ENCODE measurements around the gene BDP1. TPM values are rescaled to one million over a fixed set of nuclear protein-coding genes. Genes with fewer than 3 reads are reported as not detected.
A peak's percentile ranks its signal among the peaks of the same experiment; 100 is the strongest.
"Not testable (repeated sequence)": the region's sequence is repeated elsewhere in the genome, so short reads cannot be mapped to it uniquely, and the experiment has no call there.

The BDP1 gene
- polyA plus RNA-seq, 1 donor from 2014 or later, result 83.7 TPM

DNA sequence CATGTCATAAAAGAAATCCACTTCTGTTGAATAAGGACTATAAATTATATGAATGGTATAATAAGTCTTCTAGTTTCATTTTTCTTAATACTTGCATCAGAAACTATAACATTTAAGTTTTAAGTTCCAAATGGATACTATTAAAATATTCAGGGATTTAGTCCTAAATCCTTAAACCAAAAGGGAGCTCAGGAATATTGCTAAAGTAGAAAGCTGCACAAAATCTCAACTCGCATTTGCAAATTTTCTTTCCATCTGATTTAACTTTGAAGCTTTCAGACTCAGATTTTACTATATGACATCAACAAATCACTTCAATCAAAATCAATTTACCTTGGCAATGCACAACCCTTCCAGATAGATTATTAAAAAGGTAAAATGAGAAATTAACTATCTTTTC is 10.4 kb upstream of the BDP1 start:
- H3K9me3 ChIP-seq (ENCODE audit: low read length); H3K36me3 ChIP-seq (ENCODE audit: insufficient read depth, low read length); H3K27me3 ChIP-seq (ENCODE audit: insufficient read depth, low read depth, low read length); H3F3A ChIP-seq (ENCODE audit: insufficient read depth, low read length, poor library complexity, severe bottlenecking); H3K9me2 ChIP-seq (ENCODE audit: insufficient read depth, low read length); H3K27ac ChIP-seq (ENCODE audit: low read length); H3K9ac ChIP-seq (ENCODE audit: low read length); H3K79me2 ChIP-seq (replicated peaks; ENCODE audit: insufficient read depth, low read length); H4K20me1 ChIP-seq (ENCODE audit: insufficient read depth); H3K4me2 ChIP-seq (ENCODE audit: low read length); H2AFZ ChIP-seq (ENCODE audit: low read depth, low read length): not testable (repeated sequence)
- H3K4me3 ChIP-seq (ENCODE audit: low read length), result peak overlapping the region; percentile 48

DNA sequence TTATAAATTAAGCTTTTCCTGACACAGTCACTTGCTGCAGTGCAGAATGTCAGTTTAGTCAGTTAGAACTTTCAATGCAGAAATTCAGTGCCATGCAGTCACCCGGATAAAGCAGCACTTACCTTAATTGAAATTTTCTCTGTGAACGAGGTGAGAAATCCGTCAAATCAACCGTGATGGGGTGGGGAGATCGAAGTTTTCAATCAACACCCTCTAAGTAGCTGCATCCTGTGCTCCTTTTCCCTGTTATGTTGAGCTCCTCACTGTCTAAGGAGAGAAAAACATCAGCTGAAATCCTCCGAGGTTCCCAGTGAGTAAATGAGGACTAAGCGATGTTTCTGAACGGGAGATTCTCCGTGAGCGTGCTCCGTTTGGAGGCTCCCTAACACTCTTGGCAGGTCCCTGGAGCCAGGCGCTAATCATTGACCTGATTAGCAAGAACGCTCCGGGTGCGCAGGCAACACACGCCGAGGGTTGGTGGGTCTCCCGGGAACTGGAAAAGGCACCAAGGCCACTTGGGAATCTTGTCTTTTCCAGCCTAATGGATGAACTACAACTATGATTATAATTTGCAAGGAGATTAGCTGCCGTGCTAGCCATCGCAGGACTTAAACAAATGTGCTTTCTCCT is 9.8 kb upstream of the BDP1 start:
- H3K27me3 ChIP-seq (ENCODE audit: insufficient read depth, low read depth, low read length); H2AFZ ChIP-seq (ENCODE audit: low read depth, low read length): not testable (repeated sequence)
- peak overlapping the region; percentile 48 for H3K4me3 ChIP-seq (ENCODE audit: low read length)

DNA sequence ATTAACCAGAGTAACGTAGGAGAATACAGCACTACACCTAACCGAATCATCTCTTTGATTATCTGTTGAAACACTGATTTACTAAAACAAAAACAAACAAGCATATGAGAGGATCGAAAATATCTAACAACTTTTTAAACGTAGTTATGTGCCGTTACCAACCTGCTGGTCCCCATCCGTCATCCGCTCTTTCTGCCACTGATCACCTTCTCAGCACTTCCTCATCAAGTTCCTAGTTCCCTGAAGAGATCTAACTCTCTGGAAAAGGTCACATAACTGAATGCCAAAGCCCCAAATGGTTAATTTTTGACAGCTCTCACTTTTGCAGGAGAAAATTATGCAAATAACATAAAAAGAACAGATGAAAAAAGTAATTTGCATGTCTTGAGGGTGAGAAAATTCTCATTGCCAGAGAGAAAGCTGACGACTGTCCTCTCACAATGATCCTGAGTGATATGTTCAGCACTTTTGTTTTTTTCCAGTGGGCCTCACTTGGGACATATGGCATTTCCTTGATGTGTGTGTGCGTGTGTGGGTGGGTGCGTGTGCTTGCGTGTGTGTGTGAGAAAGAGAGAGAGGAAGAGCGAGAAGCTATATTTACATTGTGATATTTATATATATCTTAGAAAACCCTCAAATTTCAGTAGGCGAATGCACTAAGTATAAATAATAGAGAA is 8.8 kb upstream of the BDP1 start:
- not testable (repeated sequence) for H2AFZ ChIP-seq (ENCODE audit: low read depth, low read length); H4K20me1 ChIP-seq (ENCODE audit: insufficient read depth); H3K4me2 ChIP-seq (ENCODE audit: low read length); H3F3A ChIP-seq (ENCODE audit: insufficient read depth, low read length, poor library complexity, severe bottlenecking); H3K27me3 ChIP-seq (ENCODE audit: insufficient read depth, low read depth, low read length); H3K9me3 ChIP-seq (ENCODE audit: low read length); H3K27ac ChIP-seq (ENCODE audit: low read length); H3K36me3 ChIP-seq (ENCODE audit: insufficient read depth, low read length); H3K79me2 ChIP-seq (replicated peaks; ENCODE audit: insufficient read depth, low read length); H3K9me2 ChIP-seq (ENCODE audit: insufficient read depth, low read length); H3K9ac ChIP-seq (ENCODE audit: low read length)
- peak overlapping the region; percentile 48 for H3K4me3 ChIP-seq (ENCODE audit: low read length)

More for the DNA sequence above, 9.8 kb upstream of the BDP1 start:
- not testable (repeated sequence) for H3K9ac ChIP-seq (ENCODE audit: low read length); H4K20me1 ChIP-seq (ENCODE audit: insufficient read depth); H3F3A ChIP-seq (ENCODE audit: insufficient read depth, low read length, poor library complexity, severe bottlenecking); H3K4me2 ChIP-seq (ENCODE audit: low read length); H3K9me2 ChIP-seq (ENCODE audit: insufficient read depth, low read length); H3K9me3 ChIP-seq (ENCODE audit: low read length); H3K27ac ChIP-seq (ENCODE audit: low read length); H3K79me2 ChIP-seq (replicated peaks; ENCODE audit: insufficient read depth, low read length); H3K36me3 ChIP-seq (ENCODE audit: insufficient read depth, low read length)

DNA sequence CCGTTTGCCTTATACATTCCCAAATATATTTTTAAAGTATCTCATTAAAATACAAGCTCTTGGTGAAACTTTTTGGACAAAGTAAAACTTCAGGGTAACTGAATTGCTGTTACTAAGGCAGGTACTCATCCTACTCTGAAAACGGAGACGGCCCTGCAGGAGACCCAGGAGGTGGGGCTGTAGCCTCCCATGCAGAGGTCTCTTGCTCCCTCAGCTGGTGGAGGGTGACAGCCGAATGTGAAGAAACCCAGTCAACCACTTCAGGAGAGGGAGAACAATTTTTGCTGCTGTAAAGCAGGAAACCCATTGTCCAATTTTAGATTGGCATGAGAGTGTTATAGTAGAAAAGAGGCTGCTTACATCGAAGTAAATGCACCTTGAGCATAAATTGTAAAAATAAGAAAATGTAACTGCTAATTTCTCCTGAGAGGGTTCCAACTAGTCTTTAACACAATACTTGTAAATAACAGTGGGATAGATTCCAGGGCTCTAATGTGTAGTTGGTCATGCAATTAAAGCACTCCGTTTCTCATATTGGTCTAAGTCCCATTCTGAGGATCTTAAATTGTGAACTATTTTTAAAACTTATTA is 8.1 kb upstream of the BDP1 start:
- TF ChIP-seq RAD21 (conservative IDR thresholded peaks at IDR 0.05) (peak; percentile 81), SMC3 (conservative IDR thresholded peaks at IDR 0.05; ENCODE audit: poor library complexity) (peak; percentile 81)
- TF ChIP-seq, protein P1, sequence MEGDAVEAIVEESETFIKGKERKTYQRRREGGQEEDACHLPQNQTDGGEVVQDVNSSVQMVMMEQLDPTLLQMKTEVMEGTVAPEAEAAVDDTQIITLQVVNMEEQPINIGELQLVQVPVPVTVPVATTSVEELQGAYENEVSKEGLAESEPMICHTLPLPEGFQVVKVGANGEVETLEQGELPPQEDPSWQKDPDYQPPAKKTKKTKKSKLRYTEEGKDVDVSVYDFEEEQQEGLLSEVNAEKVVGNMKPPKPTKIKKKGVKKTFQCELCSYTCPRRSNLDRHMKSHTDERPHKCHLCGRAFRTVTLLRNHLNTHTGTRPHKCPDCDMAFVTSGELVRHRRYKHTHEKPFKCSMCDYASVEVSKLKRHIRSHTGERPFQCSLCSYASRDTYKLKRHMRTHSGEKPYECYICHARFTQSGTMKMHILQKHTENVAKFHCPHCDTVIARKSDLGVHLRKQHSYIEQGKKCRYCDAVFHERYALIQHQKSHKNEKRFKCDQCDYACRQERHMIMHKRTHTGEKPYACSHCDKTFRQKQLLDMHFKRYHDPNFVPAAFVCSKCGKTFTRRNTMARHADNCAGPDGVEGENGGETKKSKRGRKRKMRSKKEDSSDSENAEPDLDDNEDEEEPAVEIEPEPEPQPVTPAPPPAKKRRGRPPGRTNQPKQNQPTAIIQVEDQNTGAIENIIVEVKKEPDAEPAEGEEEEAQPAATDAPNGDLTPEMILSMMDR (IDR thresholded peaks at IDR 0.05; ENCODE audit: poor library complexity, severe bottlenecking), result peak; percentile 78
- not testable (repeated sequence) for H3K4me3 ChIP-seq (ENCODE audit: low read length); H2AFZ ChIP-seq (ENCODE audit: low read depth, low read length); H3K27ac ChIP-seq (ENCODE audit: low read length); H3K36me3 ChIP-seq (ENCODE audit: insufficient read depth, low read length); H4K20me1 ChIP-seq (ENCODE audit: insufficient read depth); H3F3A ChIP-seq (ENCODE audit: insufficient read depth, low read length, poor library complexity, severe bottlenecking); H3K9me3 ChIP-seq (ENCODE audit: low read length); H3K79me2 ChIP-seq (replicated peaks; ENCODE audit: insufficient read depth, low read length); H3K27me3 ChIP-seq (ENCODE audit: insufficient read depth, low read depth, low read length); H3K9me2 ChIP-seq (ENCODE audit: insufficient read depth, low read length); H3K9ac ChIP-seq (ENCODE audit: low read length); H3K4me2 ChIP-seq (ENCODE audit: low read length)
